PFSK-1 (cell line): ENCODE results near the gene ABHD17A.

ENCODE experiments used
- FOXP2 ChIP-seq: optimal IDR thresholded peaks from 2 replicates; pipeline ENCODE3; 2011; ENCODE audit warnings: borderline replicate concordance, control low read depth, inconsistent platforms; ENCODE audit not compliant: insufficient read depth; ENCODE audit errors: extremely low read length, extremely low read depth
- POLR2AphosphoS5 ChIP-seq: IDR thresholded peaks from 2 replicates; pipeline ENCODE4 v1.6.1; 2012; ENCODE audit warnings: low read depth, mild to moderate bottlenecking, control low read depth, low read length, moderate library complexity
- REST ChIP-seq, 2 experiments: IDR thresholded peaks; 2 replicates each; pipeline versions ENCODE4 v1.6.1 to v1.8.0; 2011 to 2012; ENCODE audit warnings: low read depth in 2 of 2, low read length in 2 of 2, control low read depth in 1 of 2, inconsistent platforms in 1 of 2, mild to moderate bottlenecking in 1 of 2, moderate library complexity in 1 of 2; ENCODE audit not compliant: insufficient read depth in 1 of 2
- SIN3A ChIP-seq: IDR thresholded peaks from 2 replicates; pipeline ENCODE4 v1.6.1; 2012; ENCODE audit warnings: mild to moderate bottlenecking, low read length, moderate library complexity, borderline replicate concordance; ENCODE audit not compliant: insufficient read depth
- TAF1 ChIP-seq: IDR thresholded peaks from 2 replicates; pipeline ENCODE4 v1.6.1; 2012; ENCODE audit warnings: low read length, control low read depth, borderline replicate concordance; ENCODE audit not compliant: insufficient read depth

The ABHD17A gene

GRCh38 chr19:1868971-1869370, 16.3 kb downstream of the ABHD17A start:
- TF ChIP-seq FOXP2 (no peak), TAF1 (no peak), POLR2AphosphoS5 (no peak), REST (IDR thresholded peaks at IDR 0.05; ENCODE audit: insufficient read depth in 1 of 2, low read depth in 2 of 2, low read length in 2 of 2) (no peak), SIN3A (no peak)

GRCh38 chr19:1867349-1867724, 18.0 kb downstream of the ABHD17A start:
- TF ChIP-seq SIN3A (no peak), REST (IDR thresholded peaks at IDR 0.05; ENCODE audit: insufficient read depth in 1 of 2, low read depth in 2 of 2, low read length in 2 of 2) (no peak), FOXP2 (no peak), POLR2AphosphoS5 (no peak)

- no peak for TF ChIP-seq REST (IDR thresholded peaks at IDR 0.05; ENCODE audit: insufficient read depth in 1 of 2, low read depth in 2 of 2, low read length in 2 of 2)
- no peak for TF ChIP-seq TAF1
- no peak for TF ChIP-seq POLR2AphosphoS5
These were observed 18.5 kb downstream of the ABHD17A start for GRCh38 chr19:1866693-1867348.

GRCh38 chr19:1865172-1866010, 19.9 kb downstream of the ABHD17A start:
- TF ChIP-seq TAF1: no peak
- TF ChIP-seq FOXP2: no peak
- no peak for TF ChIP-seq REST (IDR thresholded peaks at IDR 0.05; ENCODE audit: insufficient read depth in 1 of 2, low read depth in 2 of 2, low read length in 2 of 2)
